Spleen (tissue), 11 donors: ENCODE results near the gene TRIO. TPM values are rescaled to one million over a fixed set of nuclear protein-coding genes. Genes with fewer than 3 reads are reported as not detected.
"Not testable (repeated sequence)": the region's sequence is repeated elsewhere in the genome, so short reads cannot be mapped to it uniquely, and the experiment has no call there.

Source experiments
- DNase-seq: peaks from one replicate; pipeline ENCODE4 v3.0.0-alpha.2; 2020
- H3K27ac ChIP-seq, 8 donors: fragments of 200-600 bp; sonication (generic) in 7 of 8; 1 replicate in 4 of 8; 2 replicates in 4 of 8; pipeline versions ENCODE4 v1.5.0 to v1.8.0; 2016 to 2021; ENCODE audit warnings: inconsistent platforms in 4 of 8, mild to moderate bottlenecking in 4 of 8, moderate library complexity in 1 of 8
- H3K27me3 ChIP-seq, 7 donors: fragments of 200-600 bp; sonication (generic) in 6 of 7; replicated peaks in 1 of 7; 1 replicate in 4 of 7; 2 replicates in 3 of 7; pipeline versions ENCODE4 v1.5.0 to v1.8.0; 2016 to 2021; ENCODE audit warnings: inconsistent platforms in 3 of 7, mild to moderate bottlenecking in 1 of 7
- H3K36me3 ChIP-seq, 6 donors: fragments of 200-600 bp; sonication (generic) in 5 of 6; 1 replicate in 4 of 6; 2 replicates in 2 of 6; pipeline versions ENCODE4 v1.5.0 to v1.8.0; 2016 to 2021; ENCODE audit warnings: inconsistent platforms in 2 of 6
- H3K4me1 ChIP-seq, 6 donors: fragments of 200-600 bp; sonication (generic) in 5 of 6; 1 replicate in 3 of 6; 2 replicates in 3 of 6; pipeline versions ENCODE4 v1.5.0 to v1.8.0; 2016 to 2021; ENCODE audit warnings: inconsistent platforms in 3 of 6
- H3K4me3 ChIP-seq, 8 donors: fragments of 200-600 bp; sonication (generic) in 7 of 8; 1 replicate in 4 of 8; 2 replicates in 4 of 8; pipeline versions ENCODE4 v1.5.0 to v1.8.0; 2016 to 2021; ENCODE audit warnings: inconsistent platforms in 4 of 8, mild to moderate bottlenecking in 4 of 8, moderate library complexity in 2 of 8
- H3K9me3 ChIP-seq, 8 donors: fragments of 200-600 bp; sonication (generic) in 7 of 8; 1 replicate in 4 of 8; 2 replicates in 4 of 8; pipeline versions ENCODE4 v1.5.0 to v1.8.0; 2016 to 2021; ENCODE audit warnings: inconsistent platforms in 4 of 8
- CTCF ChIP-seq, 11 experiments: fragments of 200-600 bp in 7 of 11; fragments of 450-650 bp in 4 of 11; sonication (generic) in 4 of 11; IDR thresholded peaks in 8 of 11; conservative IDR thresholded peaks in 3 of 11; 1 replicate in 7 of 11; 2 replicates in 4 of 11; pipeline versions ENCODE4 v1.4.0 to v1.8.0; 2016 to 2021; ENCODE audit warnings: antibody characterized with exemption in 11 of 11, inconsistent platforms in 4 of 11, mild to moderate bottlenecking in 1 of 11
- POLR2A ChIP-seq, 3 donors: fragments of 450-650 bp; IDR thresholded peaks; one replicate each; pipeline ENCODE4 v1.5.1; 2017; ENCODE audit warnings: antibody characterized with exemption in 3 of 3, mild to moderate bottlenecking in 1 of 3
- POLR2AphosphoS5 ChIP-seq, 3 donors: sonication (generic); formaldehyde crosslinking; IDR thresholded peaks; one replicate each; pipeline ENCODE4 v1.5.1; 2017; ENCODE audit warnings: antibody characterized with exemption in 3 of 3
- WGBS, 5 donors: extraction: QIAGEN DNeasy Blood & Tissue Kit in 3 of 5; methylation state at CpG; one replicate each; pipeline versions ENCODE4 v1.1.5 to v1.1.7; 2013 to 2018; 5-methylcytosine and 5-hydroxymethylcytosine counted together
- intact Hi-C: fragments of 100-400 bp; cut with DNase I; formaldehyde crosslinking; loops from one replicate; pipeline ENCODE4 v1.15.0; 2023; ENCODE audit warnings: low total_unique reads
- polyA plus RNA-seq, 3 donors: library from polyadenylated mRNA; stranded (reverse); fragments of 200-250 nt; gene quantifications; one replicate each; pipeline ENCODE4 v1.2.1, GENCODE V29; 2013
- total RNA-seq, 7 donors: library from RNA; depleted of rRNA in 3 of 7; stranded (reverse); fragments of >200 nt in 3 of 7; fragmentation: NEBNext Ultra II Directional in 4 of 7; extraction: Animal tissue kit (Norgen Biotek cat#: 25700) in 4 of 7; gene quantifications; one replicate each; pipeline versions ENCODE4 v1.1.0 to v1.2.1, GENCODE V29; 2016 to 2021
- donor health status: healthy with polysubstance abuse.
- donor health status: DM: no; HTN: no; CAD: no; lungs with moderate emphysema.
- donor health status: DM: no; HTN: no; CAD: no.
- donor health status: Bipolar disorder and iron deficiency.
- donor health status: healthy.
- donor health status: DM: no; HTN: no; CAD: no.
- donor health status: DM: yes; HTN: yes; CAD: no.

The TRIO gene
- total and polyA plus RNA-seq, 10 donors = 21.5 to 280 (median 190) TPM

GRCh38 chr5:14204785-14205321 is 61.7 kb downstream of the TRIO start:
- DNase-seq = peak; percentile 82

GRCh38 chr5:14206028-14206725 is 63.0 kb downstream of the TRIO start:
- H3K9me3 ChIP-seq = no peaks in the 10 kb centered on the region
- H3K36me3 ChIP-seq = no peaks in the 10 kb centered on the region
- 62 to 73% (median 72%) methylated on average over 11 of the region's 11 CpGs for WGBS, 5 donors
- TF ChIP-seq POLR2A (IDR thresholded peaks at IDR 0.05) (no peak), POLR2AphosphoS5 (IDR thresholded peaks at IDR 0.05) (no peak), CTCF (IDR thresholded peaks at IDR 0.05 in 8 of 11, conservative IDR thresholded peaks at IDR 0.05 in 3 of 11) (no peak)
- H3K4me1 ChIP-seq = peaks cover 29 to 95% (median 84%) of the 10 kb centered on the region in 6 donors
- H3K27ac ChIP-seq = peak overlapping the region in 6 of 8 donors; percentile 39 to 83 (median 74)
- no peak overlapping the region for H3K4me3 ChIP-seq
- H3K27me3 ChIP-seq = no peaks in the 10 kb centered on the region
- intact Hi-C loops = no loop called here
- DNase-seq = no peak

More at GRCh38 chr5:14204785-14205321, 61.7 kb downstream of the TRIO start:
- 4 to 10% (median 7%) methylated on average over 9 of the region's 9 CpGs for WGBS, 5 donors
- Histone ChIP-seq H3K4me3 (peak overlapping the region in 1 of 8 donors; percentile 34), H3K36me3 (no peaks in the 10 kb centered on the region), H3K27ac (peak overlapping the region; percentile 2 to 83 (median 73)), H3K9me3 (no peaks in the 10 kb centered on the region), H3K4me1 (peaks cover 29 to 95% (median 78%) of the 10 kb centered on the region in 6 donors), H3K27me3 (no peaks in the 10 kb centered on the region)
- intact Hi-C loops = no loop called here
- TF ChIP-seq POLR2AphosphoS5 (IDR thresholded peaks at IDR 0.05) (peak in 1 of 3 donors; percentile 78), POLR2A (IDR thresholded peaks at IDR 0.05) (no peak)

GRCh38 chr5:14207428-14207827 is 64.3 kb downstream of the TRIO start:
- intact Hi-C loops, H3K9me3 ChIP-seq, H3K36me3 ChIP-seq, H3K27me3 ChIP-seq, DNase-seq, H3K4me3 ChIP-seq: not testable (repeated sequence)
- WGBS, 5 donors = 36 to 69% (median 45%) methylated on average over 2 to 3 of the region's 3 CpGs
- H3K4me1 ChIP-seq = peaks cover 23 to 97% (median 87%) of the 10 kb centered on the region in 6 donors
- H3K27ac ChIP-seq = peak overlapping the region; percentile 2 to 78 (median 64)
- TF ChIP-seq POLR2AphosphoS5 (IDR thresholded peaks at IDR 0.05) = peak in 1 of 3 donors; percentile 32

GRCh38 chr5:14208071-14209021 is 65.2 kb downstream of the TRIO start:
- WGBS, 5 donors = 45 to 61% (median 50%) methylated on average over 8 of the region's 8 CpGs

More at GRCh38 chr5:14208071-14209021, 65.2 kb downstream of the TRIO start:
- Histone ChIP-seq H3K36me3 (no peaks in the 10 kb centered on the region), H3K27ac (peak overlapping the region; percentile 2 to 78 (median 64)), H3K27me3 (no peaks in the 10 kb centered on the region), H3K9me3 (no peaks in the 10 kb centered on the region), H3K4me3 (peak overlapping the region in 1 of 8 donors; percentile 5), H3K4me1 (peaks cover 18 to 97% (median 88%) of the 10 kb centered on the region in 6 donors)
- intact Hi-C loops = no loop called here
- DNase-seq = no peak
- no peak for TF ChIP-seq CTCF (IDR thresholded peaks at IDR 0.05 in 8 of 11, conservative IDR thresholded peaks at IDR 0.05 in 3 of 11)
- peak in 1 of 3 donors; percentile 49 for TF ChIP-seq POLR2AphosphoS5 (IDR thresholded peaks at IDR 0.05)
